Measurements from ENCODE around the gene MAML3. TPM values are rescaled to one million over a fixed set of nuclear protein-coding genes. Genes with fewer than 3 reads are reported as not detected.

MAML3 gene
- total RNA-seq, 1 donor from 2014 or later = 7.3 TPM

DNA sequence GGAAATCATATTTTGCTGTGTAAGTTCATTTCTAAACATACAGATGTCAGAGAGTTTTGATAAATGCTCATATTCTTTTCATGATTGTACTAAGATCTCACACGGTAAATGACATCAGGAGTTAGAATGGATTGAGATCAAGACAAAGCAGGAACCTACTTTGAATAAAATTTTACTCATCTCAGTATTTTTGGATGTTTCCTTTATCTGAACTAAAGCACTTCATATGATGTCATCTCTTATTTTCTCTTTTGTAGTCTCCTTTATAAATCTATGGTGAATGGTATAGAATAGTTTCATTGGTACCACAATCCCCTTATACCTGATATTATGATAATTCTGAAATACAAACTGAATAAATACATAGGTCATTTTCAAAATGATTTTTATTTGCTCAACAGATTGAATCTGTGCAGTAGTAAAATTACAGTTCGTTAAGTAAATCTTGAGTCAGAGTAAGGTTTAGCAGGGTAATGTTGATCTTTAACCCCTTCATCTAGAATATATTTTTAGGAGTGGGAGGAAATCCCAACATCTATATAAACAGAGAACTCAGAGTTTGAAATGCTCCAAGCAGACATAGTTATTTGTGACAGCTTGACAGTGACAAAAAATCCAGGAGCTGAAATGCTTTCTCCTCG is 308.4 kb downstream of the MAML3 start:
- DNase-seq (ENCODE audit: low spot score) = no peak

DNA sequence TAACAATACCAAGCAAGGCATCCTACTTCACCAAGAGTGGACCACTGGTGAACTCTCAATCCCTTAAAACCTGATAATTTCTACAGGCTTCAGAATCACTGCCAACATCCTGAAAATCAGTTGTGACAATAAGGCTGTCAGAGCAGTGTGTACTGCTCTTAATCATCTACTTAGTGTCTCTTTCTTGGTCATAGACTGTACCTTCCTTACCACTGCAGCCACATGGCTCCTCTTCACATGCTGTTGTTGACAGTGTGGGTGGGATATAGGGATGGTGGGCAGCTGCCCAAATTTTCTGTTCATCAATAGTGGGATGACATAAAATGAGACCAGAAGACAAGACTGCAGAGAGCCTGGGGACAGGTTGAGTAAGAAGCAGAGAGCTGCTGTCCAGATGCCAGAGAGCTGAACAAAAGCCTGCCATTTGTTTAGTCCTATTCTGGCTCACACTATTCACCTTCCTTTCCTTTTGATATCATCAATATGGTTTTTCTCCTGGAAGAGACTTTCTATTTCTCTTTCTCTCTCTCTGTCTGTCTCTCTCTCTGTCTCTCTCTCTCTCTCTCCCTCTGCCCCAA is 309.4 kb downstream of the MAML3 start:
- DNase-seq (ENCODE audit: low spot score) = no peak

DNA sequence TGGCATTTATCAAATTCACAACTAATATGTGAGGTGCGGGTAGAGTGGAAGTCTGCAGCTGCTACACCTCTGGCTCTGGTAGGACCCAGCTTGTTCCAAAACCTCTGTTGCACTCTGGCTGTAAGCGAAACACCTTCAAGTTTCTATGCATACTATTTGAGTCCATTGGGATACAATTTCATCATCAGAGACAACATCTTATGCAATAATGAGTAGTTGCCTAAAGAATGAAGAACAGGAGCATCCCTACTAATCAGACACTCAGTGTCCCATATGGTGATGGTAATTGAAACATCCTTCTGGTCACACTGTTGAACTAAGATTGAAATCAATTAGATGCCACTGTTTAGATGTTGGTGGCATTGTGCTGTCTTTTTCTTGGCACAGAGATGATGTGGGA is 309.9 kb downstream of the MAML3 start:
- no peak for DNase-seq (ENCODE audit: low spot score)

DNA sequence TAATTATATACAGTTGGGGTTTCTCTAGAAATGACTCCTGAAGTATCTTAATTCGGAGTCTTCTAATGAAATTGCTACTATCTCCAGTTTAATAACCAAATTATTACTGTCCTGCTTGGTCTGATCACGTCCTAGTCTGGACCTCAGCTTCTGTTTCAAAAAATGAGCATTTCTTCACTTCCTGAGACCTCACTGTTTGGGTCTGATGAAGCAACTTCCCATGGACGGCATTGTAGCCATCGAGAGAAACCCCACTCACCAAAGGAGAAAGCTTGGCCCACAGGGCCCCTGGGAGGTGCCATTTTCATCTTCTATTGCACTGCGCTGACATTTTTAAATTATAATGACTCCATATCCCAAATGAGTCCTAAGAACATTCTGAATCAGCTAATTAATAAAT is 310.3 kb downstream of the MAML3 start:
- no peak for DNase-seq (ENCODE audit: low spot score)

DNA sequence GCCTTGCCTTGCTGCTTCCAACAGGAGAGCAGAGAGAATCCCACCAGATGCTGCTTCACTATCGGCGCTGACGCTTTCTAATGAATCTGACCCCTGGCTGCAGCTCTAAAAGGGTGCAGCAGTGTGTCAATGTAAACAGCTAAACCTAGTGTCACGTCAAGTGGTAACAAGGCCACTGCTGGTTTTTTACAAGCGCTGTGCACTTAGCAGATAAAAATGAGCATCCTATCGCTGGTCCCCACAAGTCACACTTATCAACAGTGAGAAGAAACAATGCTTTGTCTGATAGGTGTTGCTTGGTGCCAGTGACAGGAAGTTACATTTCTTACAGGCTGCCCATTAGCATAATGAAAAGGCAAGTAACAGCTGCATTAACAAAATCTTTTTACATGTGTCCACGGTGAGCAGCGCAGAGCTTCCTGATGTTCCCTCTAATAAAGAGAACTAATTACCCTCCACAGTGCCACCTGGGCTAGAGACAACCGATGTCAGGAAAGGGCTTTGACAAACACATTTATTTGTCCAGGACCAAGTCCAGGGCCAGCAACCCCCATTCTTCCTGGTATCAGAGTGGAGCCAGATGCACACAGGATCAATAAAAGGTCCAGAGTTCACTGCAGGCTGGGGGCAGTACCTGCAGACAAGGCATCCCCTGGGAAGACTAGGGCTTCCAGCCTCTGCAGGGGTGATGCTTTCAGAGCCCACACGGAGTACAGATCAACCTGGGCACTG is 312.4 kb downstream of the MAML3 start:
- no peak for DNase-seq (ENCODE audit: low spot score)

DNA sequence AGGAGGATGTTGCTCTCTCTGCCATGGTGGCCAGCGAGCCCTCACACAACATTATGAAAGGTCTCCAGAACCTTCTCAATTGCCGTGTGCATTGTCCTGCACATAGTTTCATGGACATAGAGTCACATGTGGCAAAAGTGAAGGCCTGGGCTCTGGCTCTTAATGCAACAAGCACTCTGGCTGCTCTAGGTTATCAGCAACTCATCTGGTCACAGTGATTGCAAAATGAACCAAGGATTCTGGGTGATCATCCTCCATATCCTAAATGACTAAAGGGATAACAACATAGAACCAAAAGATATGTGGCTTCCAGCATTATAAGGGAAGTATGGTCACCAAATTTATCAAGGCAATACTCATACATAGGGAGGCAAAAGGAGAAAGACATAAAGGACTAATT is 313.2 kb downstream of the MAML3 start:
- no peak for DNase-seq (ENCODE audit: low spot score)

DNA sequence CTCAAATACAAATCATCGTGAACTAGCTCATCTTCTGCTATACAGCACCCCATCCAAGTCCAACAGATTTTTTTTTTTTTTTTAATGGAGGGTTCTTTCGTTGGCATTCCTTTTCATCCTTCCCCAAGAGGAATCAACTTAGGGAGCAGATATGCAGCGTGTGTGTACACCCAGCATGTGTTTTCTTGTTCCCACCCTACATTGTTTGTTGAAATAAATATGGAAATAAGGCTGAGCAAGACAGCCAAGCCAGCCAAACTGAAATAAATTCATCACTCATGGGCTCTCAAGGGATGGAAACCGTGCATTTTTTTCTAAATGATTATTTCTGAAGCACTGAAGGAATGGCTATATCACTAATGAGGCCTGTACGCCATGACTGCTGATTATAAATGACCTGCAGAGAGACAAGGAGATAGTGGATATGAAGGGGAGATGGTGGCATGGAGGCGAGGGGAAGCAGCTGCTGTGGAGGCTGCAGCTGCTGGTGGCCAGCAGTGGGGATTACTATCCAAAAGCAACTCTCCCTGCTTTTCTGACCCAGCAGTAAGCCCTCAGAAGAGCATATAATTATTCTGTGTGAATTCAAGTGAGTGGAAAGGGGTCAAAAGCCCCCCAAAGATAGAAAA is 314.5 kb downstream of the MAML3 start:
- DNase-seq (ENCODE audit: low spot score) = no peak

DNA sequence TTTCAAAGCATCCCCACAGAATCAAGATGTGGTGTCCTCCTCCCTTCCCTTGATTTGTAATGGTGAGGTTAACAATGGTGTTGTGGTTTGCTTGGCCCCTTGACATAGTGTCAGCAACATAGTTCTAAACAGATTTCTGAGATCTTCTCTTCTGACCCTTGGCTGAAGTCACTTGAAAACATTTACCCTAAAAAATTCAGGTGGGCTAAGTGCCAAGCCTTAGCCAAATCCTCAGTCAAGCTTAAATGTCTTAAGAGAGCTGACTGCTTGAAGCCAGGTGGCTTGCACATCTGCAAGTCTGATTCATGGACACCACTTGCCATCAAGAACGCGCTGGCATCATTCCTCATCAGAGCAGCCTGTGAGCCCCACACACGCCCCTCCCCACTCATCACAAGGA is 315.2 kb downstream of the MAML3 start:
- DNase-seq (ENCODE audit: low spot score) = no peak

DNA sequence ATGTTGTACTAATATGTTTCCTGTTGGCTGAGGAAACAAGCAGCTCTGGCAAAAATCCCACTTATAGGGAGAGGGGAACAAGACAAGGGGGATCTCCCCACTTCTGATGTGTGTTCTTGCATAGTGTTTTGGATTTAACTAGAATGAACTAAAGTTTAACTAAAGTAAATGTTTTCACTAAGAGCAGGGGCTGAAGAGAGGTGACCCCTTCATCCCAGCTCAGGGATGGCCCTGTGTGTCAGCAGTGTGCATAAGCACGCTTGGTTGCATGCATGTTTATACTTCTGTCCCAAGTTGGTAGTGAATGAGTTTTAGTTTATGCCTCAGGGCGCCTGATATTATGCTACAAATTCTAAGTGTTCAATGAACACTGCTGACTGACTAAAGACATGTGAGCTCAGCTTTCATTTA is 319.0 kb downstream of the MAML3 start:
- DNase-seq (ENCODE audit: low spot score) = no peak

DNA sequence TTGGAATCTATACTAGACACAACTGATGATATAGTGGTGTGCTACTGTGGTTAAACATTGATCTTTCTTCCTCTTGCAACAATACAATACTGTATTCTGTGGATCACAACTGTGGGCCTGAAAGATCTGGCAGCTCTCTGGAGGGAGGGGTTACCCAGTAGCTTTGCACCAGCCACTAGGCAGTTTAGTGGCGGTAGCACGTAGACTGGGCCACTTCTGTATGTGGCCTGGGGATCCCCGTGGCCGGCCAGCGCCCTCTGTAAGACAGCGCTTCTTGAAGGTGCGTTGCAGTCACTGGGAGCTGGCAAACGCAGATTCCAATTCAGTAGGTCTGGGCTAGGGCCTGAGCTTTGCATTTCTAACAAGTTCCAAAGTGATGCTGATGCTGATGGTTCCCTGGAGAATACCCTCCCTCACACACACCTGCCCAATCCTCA is 319.7 kb downstream of the MAML3 start:
- DNase-seq (ENCODE audit: low spot score) = no peak

DNA sequence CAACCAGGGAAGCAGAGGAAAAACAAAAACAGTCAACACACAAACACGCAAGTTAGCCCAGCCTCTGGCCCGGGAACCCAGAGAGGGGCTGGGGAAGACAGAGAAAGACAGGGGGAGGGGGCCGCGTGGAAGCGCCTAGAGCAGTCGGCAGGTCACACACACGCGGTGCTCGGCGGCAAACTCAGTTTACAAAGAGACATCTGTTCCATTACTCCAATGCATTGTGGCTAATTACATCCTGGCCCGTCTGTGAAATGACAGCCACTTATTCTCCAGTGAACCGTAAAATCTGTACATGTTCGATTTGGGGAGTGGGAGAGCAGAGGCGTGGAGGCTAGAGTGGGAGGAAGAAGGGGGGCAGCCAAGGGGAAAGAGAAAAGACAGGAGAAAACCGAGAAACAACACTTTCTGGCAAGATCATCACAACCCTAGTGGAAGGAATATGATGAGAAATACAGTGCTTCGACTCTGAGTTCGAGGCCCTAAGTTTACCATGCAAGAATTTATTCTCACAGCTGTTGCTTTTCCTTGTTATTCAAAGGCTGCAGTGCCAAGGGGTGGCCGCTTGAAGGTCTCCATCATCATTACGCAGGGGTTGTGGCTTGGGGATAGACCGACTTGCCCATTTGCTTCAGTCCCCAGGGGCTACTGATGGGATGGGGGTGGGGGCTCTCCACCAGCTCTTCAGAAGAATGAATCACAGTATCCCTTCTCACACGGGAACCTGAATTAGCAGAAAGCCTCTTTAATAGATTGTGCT is 320.7 kb downstream of the MAML3 start:
- DNase-seq (ENCODE audit: low spot score) = no peak

DNA sequence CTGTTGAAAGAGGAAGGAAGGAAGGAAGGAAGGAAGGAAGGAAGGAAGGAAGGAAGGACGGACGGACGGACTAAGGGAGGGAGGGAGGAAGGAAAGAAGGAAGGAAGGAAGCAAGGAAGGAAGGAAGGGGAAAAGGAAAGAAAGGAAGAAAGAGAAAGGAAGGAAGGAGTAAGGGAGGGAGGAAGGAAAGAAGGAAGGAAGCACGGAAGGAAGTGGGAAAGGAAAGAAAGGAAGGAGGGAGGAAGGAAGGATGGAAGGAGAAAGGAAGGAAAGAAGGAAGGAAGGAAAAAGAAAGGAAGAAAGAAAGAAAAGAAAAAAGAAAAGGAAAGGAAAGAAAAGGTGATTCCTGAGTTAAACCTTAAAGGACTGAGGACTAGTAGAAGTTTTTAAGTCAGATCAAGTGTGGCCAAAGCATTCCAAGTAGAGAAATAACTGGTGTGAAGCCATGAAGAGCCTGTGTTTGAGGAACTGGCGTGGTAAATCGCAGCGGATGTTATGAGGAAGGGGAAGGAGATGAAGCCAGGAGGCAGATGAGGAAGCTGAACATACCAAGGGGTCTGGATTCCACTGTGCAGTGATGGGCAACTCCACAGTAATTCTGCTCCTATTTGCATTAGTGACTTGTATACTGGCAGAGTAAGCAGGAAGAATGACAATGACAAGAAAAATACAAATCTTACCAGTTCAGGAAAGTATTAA is 324.9 kb downstream of the MAML3 start:
- no peak for DNase-seq (ENCODE audit: low spot score)

DNA sequence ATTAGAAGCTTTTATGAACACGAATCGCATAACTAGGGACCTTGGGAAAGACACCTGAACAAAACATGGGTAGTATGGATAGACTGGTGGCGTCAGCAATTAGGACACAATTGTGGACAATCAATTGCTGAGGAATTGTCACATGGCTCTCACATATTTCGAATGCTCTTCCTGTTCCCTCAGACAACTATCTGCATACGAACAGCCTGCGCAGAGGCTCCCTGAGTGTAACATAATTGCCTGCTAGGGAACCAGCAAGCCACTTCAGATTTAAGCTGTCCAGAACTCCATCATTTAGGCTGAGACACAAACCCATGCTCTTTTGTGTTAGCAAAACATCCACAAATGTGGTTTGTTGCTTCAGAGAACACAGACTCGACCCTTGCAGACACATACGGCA is 327.6 kb downstream of the MAML3 start:
- no peak for DNase-seq (ENCODE audit: low spot score)

DNA sequence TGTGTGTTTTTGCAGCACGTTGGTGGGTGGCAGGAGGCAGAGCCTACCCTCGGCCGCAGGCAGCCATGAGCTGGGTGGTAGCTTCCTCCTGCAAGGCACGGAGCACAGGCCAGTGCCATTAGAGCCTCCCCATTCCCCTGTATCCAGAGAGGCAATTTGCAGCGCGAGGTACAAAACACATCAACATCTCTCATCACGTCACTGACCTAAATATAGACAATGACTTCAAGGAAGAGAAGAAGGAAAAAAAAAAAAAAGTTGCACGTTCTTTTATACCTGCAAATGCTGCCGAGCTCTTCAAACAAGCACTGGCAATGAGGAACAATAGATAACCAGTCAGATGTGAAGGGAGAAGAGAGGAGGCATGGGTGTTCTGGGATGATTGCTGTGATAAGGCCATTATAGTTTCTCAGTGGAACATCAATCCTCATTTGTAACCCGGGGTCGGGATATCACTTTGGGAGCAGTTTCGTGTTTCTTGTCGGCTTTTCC is 328.4 kb downstream of the MAML3 start:
- no peak for DNase-seq (ENCODE audit: low spot score)

DNA sequence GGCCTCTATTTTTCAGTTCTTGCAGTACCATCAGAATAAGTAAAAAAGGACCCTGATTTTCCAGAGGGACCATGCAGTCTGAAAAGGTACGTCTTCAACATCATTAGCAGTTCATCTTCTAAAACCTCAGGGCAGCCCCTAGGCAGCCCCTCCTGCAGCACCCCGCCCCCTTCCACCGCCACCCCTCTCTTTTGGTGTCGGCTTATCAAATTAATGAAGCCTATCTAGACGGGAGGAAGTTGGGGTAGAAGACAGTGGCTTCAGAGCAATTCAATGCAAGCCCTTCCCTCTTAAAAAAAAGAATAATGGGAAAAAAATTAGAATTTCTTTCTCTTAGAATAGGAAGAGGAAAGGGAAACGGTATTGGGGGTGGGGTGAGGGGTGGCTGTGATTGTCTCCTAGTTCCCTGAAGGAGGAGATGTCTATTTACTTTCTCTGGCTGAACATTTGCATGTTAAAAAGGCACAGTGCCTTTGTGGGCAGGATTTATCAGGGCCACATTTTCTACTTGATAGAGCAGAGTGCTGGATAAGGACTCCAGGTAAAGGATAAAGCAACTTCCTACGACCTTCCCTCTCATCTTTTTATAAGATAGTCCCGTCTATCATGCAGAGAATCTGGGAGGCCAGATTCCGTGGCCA is 329.0 kb downstream of the MAML3 start:
- no peak for DNase-seq (ENCODE audit: low spot score)

DNA sequence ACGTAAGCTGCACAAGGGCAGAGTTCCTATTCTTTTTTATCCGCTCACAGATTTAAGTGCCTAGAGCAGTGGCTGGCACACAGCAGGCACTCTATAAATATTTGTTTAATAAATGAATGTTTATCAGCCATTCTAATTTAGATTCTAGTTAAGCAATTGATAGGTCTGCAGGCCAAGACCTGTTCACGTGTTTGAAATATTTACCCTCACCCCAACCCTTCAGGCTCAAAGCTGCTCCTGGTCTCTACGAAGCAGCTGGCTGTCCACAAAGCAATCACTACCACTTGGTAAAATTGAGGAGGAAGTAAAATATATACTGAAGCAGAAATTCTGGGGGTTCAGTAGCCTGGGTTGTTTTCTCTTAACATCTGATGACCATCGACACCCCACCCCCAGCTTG is 330.2 kb downstream of the MAML3 start:
- no peak for DNase-seq (ENCODE audit: low spot score)

DNA sequence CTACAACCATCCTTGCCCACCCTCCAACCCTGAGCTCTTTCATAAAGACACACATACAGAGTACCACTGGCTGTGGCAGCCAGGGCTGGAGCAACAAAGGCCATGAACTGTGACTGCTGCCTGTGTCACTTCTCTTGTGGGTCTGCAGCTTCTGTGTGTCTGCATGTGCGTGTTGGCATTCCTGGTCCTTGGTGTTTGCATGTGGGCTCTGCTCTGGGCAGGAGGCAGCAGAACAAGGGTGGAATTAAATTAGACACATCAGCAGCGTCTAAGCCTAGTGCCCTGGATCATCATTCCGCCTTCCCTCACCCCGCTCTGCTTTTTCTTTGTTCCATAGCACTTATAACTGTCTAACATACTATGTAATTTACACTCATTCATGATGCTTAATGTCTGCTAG is 330.6 kb downstream of the MAML3 start:
- no peak for DNase-seq (ENCODE audit: low spot score)

DNA sequence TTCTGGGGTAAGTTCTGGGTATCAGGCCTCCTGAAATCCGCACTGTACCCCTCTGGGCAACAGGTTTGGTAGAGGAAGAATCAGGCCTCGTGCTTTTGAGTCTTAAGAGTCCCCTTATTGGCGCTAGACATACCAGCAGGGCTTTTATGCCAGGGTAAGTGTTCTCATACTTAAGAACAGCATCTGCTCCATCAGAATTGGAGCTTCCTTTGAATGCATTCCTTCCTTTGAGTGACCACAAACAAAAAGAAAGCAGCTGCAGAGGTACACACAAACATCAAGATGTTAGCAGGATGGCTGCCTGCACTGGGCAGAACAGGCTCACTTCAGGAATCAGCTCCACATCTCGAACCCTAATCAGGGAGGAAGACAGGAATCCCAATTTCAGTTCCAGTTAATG is 331.6 kb downstream of the MAML3 start:
- DNase-seq (ENCODE audit: low spot score) = no peak

DNA sequence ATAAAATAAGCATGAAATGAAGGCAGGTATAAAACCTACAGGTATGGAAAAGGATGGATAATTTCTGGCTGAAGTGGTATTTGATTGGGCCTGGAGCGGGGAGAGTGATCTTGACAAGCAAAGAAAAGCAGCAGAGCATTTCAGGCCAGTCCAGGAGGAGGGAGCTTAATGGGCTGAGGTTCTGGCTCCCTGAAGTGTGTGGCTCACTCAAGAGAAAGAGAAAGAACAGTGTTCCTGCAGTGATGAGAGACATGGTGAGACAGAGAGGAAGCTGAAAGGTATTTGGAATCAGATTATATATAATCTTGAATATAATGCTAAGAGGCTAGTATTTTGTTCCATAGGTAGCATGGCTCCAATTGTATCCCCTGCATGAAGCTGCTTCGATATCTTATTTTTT is 334.9 kb downstream of the MAML3 start:
- no peak for DNase-seq (ENCODE audit: low spot score)
